GM12878 (cell line): ENCODE data around the gene ITGA11. TPM values are rescaled to one million over a fixed set of nuclear protein-coding genes. Genes with fewer than 3 reads are reported as not detected.

ENCODE experiments used
- ATAC-seq: fragments of 200-7000 bp; cut with Tn5 transposase; 3 replicates; pipeline ENCODE4 v1.9.1; 2020; ENCODE audit warnings: mild to moderate bottlenecking, moderate library complexity
- BruUV-seq: library from RNA; stranded (reverse); fragments of 400-500 nt; replicated peaks from 2 replicates; lab custom pipeline; 2021; lab: Mats Ljungman, UMichigan
- CTCF ChIA-PET: fragments of 300-600 bp; sonication (Branson Sonifier 250); formaldehyde crosslinking; extraction: SDS; loops from one replicate; lab custom pipeline; 2021; ENCODE audit warnings: inconsistent platforms; lab: Yijun Ruan, JAX
- POLR2A ChIA-PET: fragments of 350-600 bp; formaldehyde crosslinking; extraction: SDS; loops from one replicate; lab custom pipeline; 2021; ENCODE audit warnings: inconsistent platforms; lab: Charles Lee
- RAD21 ChIA-PET: fragments of 300-600 bp; sonication (Branson Sonifier 250); formaldehyde crosslinking; loops from one replicate; lab custom pipeline; 2023; ENCODE audit warnings: antibody characterized with exemption; ENCODE audit not compliant: unreplicated experiment; lab: Charles Lee
- SMC1A ChIA-PET: fragments of 300-600 bp; sonication (Branson Sonifier 250); formaldehyde crosslinking; loops from one replicate; lab custom pipeline; 2023; ENCODE audit not compliant: unreplicated experiment, uncharacterized antibody; lab: Charles Lee
- DNase-seq: peaks from one replicate; pipeline ENCODE4 v3.0.0-alpha.2; 2011; ENCODE audit warnings: low read depth, low spot score
- FAIRE-seq: peaks from 3 replicates; lab custom pipeline; 2011; peaks lifted over from hg19 to GRCh38; lab: Jason Lieb, UNC
- H2AFZ ChIP-seq: 2 replicates; pipeline ENCODE4 v1.6.0; 2011; ENCODE audit warnings: low read depth, low read length, control low read depth; ENCODE audit not compliant: control insufficient read depth
- H3K27ac ChIP-seq: 2 replicates; pipeline ENCODE4 v1.5.1; 2011; ENCODE audit warnings: control low read depth; ENCODE audit not compliant: control insufficient read depth, insufficient read depth
- H3K27me3 ChIP-seq, 2 experiments: replicated peaks in 1 of 2; 2 replicates each; pipeline versions ENCODE4 v1.6.0 to v1.6.1; 2011; ENCODE audit warnings: low read length in 1 of 2; ENCODE audit not compliant: control insufficient read depth in 2 of 2, insufficient read depth in 2 of 2
- H3K36me3 ChIP-seq, 2 experiments: 2 replicates each; pipeline ENCODE4 v1.5.1; 2011; ENCODE audit warnings: low read length in 1 of 2; ENCODE audit not compliant: control insufficient read depth in 2 of 2, insufficient read depth in 2 of 2
- H3K4me1 ChIP-seq: 2 replicates; pipeline ENCODE4 v1.6.1; 2011; ENCODE audit warnings: mild to moderate bottlenecking, low read length, moderate library complexity, mixed read lengths; ENCODE audit not compliant: control insufficient read depth, insufficient read depth
- H3K4me2 ChIP-seq: 2 replicates; pipeline ENCODE4 v1.6.0; 2011; ENCODE audit warnings: control low read depth; ENCODE audit not compliant: control insufficient read depth, insufficient read depth
- H3K4me3 ChIP-seq: fragments of 200-600 bp; sonication (generic); 2 replicates; pipeline ENCODE4 v1.5.1; 2016
- H3K79me2 ChIP-seq: 2 replicates; pipeline ENCODE4 v1.6.0; 2011; ENCODE audit warnings: low read length; ENCODE audit not compliant: control insufficient read depth, insufficient read depth
- H3K9ac ChIP-seq: 2 replicates; pipeline ENCODE4 v1.8.0; 2011; ENCODE audit warnings: low read length, control low read depth, mixed read lengths; ENCODE audit not compliant: control insufficient read depth, insufficient read depth
- H3K9me3 ChIP-seq: replicated peaks from 3 replicates; pipeline ENCODE4 v1.5.1; 2011; ENCODE audit warnings: mild to moderate bottlenecking, low read length; ENCODE audit not compliant: control insufficient read depth, insufficient read depth
- H4K20me1 ChIP-seq: 2 replicates; pipeline ENCODE4 v1.6.0; 2011; ENCODE audit not compliant: control insufficient read depth, insufficient read depth
- ATF7 ChIP-seq: fragments of 450-650 bp; IDR thresholded peaks from 2 replicates; pipeline ENCODE4 v1.6.1; 2016; ENCODE audit warnings: low read depth, mild to moderate bottlenecking
- BRCA1 ChIP-seq: IDR thresholded peaks from 2 replicates; pipeline ENCODE4 v1.6.1; 2011; ENCODE audit warnings: low read depth, low read length, improper control_type of control experiment
- CREB1 ChIP-seq: IDR thresholded peaks from 2 replicates; pipeline ENCODE4 v1.6.1; 2012; ENCODE audit warnings: low read depth, mild to moderate bottlenecking, inconsistent platforms
- HCFC1 ChIP-seq: fragments of 150-350 bp; IDR thresholded peaks from 2 replicates; pipeline ENCODE4 v1.6.1; 2014; ENCODE audit warnings: low read length
- HDAC2 ChIP-seq: fragments of 200-600 bp; sonication (generic); IDR thresholded peaks from 2 replicates; pipeline ENCODE4 v1.6.1; 2017
- HSF1 ChIP-seq: fragments of 150-350 bp; IDR thresholded peaks from 2 replicates; pipeline ENCODE4 v1.6.1; 2014; ENCODE audit warnings: mild to moderate bottlenecking, low read depth, low read length
- MTA2 ChIP-seq: fragments of 450-650 bp; IDR thresholded peaks from 2 replicates; pipeline ENCODE4 v1.6.1; 2016; ENCODE audit warnings: low read depth, mild to moderate bottlenecking, moderate library complexity
- NR2C2 ChIP-seq: IDR thresholded peaks from 2 replicates; pipeline ENCODE4 v1.6.1; 2011; ENCODE audit warnings: borderline replicate concordance, low read depth; ENCODE audit not compliant: control insufficient read depth, insufficient read length
- NR2F1 ChIP-seq: fragments of 450-650 bp; conservative IDR thresholded peaks from 2 replicates; pipeline ENCODE4 v1.6.1; 2017; ENCODE audit warnings: mild to moderate bottlenecking
- SRF ChIP-seq, 2 experiments: IDR thresholded peaks; 2 replicates each; pipeline ENCODE4 v1.6.1; 2011; ENCODE audit warnings: low read depth in 2 of 2, low read length in 2 of 2, mild to moderate bottlenecking in 1 of 2, moderate library complexity in 1 of 2
- WRNIP1 ChIP-seq: IDR thresholded peaks from 2 replicates; pipeline ENCODE4 v1.6.1; 2011; ENCODE audit warnings: low read depth, low read length, improper control_type of control experiment, borderline replicate concordance
- WGBS: methylation state at CpG from one replicate; pipeline ENCODE4 v1.1.6; 2016; ENCODE audit warnings: low lambda C conversion rate; ENCODE audit not compliant: insufficient replicate concordance, insufficient coverage; ENCODE audit errors: missing lambda C conversion rate; 5-methylcytosine and 5-hydroxymethylcytosine counted together
- in situ Hi-C: fragments of 300-500 bp; cut with MboI; formaldehyde crosslinking; loops from 9 replicates; pipeline ENCODE4 v1.14.3; 2018; ENCODE audit warnings: mixed read lengths
- intact Hi-C: fragments of 100-400 bp; cut with micrococcal nuclease; formaldehyde crosslinking; loops from one replicate; pipeline ENCODE4 v1.14.2; 2022; ENCODE audit not compliant: unreplicated experiment
- polyA plus RNA-seq, 11 experiments: library from polyadenylated mRNA; depleted of rRNA in 4 of 11; unstranded in 6 of 11; stranded (reverse) in 5 of 11; fragments of >200 nt; fragmentation: Nextera tagmentation in 4 of 11; fragmentation: Illumina TruSeq in 1 of 11; extraction: Ambion mirVana in 4 of 11; extraction: Trizol in 1 of 11; gene quantifications; 1 replicate in 1 of 11; 2 replicates in 10 of 11; pipeline versions ENCODE4 v1.2.1 to v1.2.3, GENCODE V29; 2011 to 2016; ENCODE audit warnings: inconsistent platforms in 2 of 11, missing spikeins in 2 of 11, low read depth in 1 of 11
- total RNA-seq, 4 experiments: library from RNA; depleted of rRNA in 3 of 4; stranded (reverse); fragments of >200 nt in 3 of 4; fragmentation: Illumina TruSeq in 1 of 4; extraction: Trizol in 1 of 4; gene quantifications; 2 replicates each; pipeline versions ENCODE4 v1.2.1 to v1.2.3, GENCODE V29; 2013 to 2021

The ITGA11 gene
- total and polyA plus RNA-seq, 10 of the 15 experiments (the other 5 are each of a cell fraction or from before 2014, with no cell fraction given) = under 0.01 to 0.36 (median 0.13) TPM; not detected in 1

GRCh38 chr15:68274201-68274848, 157.6 kb downstream of the ITGA11 start (continued):
- TF ChIP-seq WRNIP1 = no peak

- 57% methylated on average over 1 of the region's 1 CpG for WGBS
- ChIA-PET POLR2A (no interaction called here), RAD21 (interaction anchor here (0.7 kb wide), 1 partner anchor 22 kb away, joined by 3 read pairs; no protein-coding TSS in a partner anchor), CTCF (no interaction called here), SMC1A (no interaction called here)
- Histone ChIP-seq H3K27me3 (no peaks in the 10 kb centered on the region), H3K4me3 (no peak overlapping the region), H3K4me1 (peaks cover 5% of the 10 kb centered on the region; the same call in 1 of the 2 replicates), H3K4me2 (no peak overlapping the region), H3K36me3 (no peaks in the 10 kb centered on the region), H3K27ac (no peak overlapping the region), H2AFZ (no peak overlapping the region), H3K9ac (no peak overlapping the region), H3K9me3 (no peaks in the 10 kb centered on the region), H3K79me2 (peaks cover 2% of the 10 kb centered on the region; the same call in 1 of the 2 replicates), H4K20me1 (no peaks in the 10 kb centered on the region)
- in situ Hi-C loops = no loop called here
- no peak for FAIRE-seq
- DNase-seq = no peak
- BruUV-seq = no TSS peak
- intact Hi-C loops = no loop called here
- ATAC-seq = no peak
- no peak for TF ChIP-seq NR2F1
- no peak for TF ChIP-seq HDAC2
- TF ChIP-seq MTA2 = no peak
- TF ChIP-seq BRCA1 = no peak
- TF ChIP-seq CREB1 = no peak
- no peak for TF ChIP-seq HSF1
- TF ChIP-seq ATF7 = no peak
- no peak for TF ChIP-seq HCFC1
- no peak for TF ChIP-seq NR2C2
- no peak for TF ChIP-seq SRF (IDR thresholded peaks at IDR 0.05; ENCODE audit: low read depth in 2 of 2, low read length in 2 of 2)
Observed at GRCh38 chr15:68272721-68273271, 159.2 kb downstream of the ITGA11 start.
